ENCODE data around the gene SOSTDC1. TPM values are rescaled to one million over a fixed set of nuclear protein-coding genes. Genes with fewer than 3 reads are reported as not detected.

Gene SOSTDC1
- total RNA-seq, 1 donor from 2014 or later, result 8.4 TPM

DNA sequence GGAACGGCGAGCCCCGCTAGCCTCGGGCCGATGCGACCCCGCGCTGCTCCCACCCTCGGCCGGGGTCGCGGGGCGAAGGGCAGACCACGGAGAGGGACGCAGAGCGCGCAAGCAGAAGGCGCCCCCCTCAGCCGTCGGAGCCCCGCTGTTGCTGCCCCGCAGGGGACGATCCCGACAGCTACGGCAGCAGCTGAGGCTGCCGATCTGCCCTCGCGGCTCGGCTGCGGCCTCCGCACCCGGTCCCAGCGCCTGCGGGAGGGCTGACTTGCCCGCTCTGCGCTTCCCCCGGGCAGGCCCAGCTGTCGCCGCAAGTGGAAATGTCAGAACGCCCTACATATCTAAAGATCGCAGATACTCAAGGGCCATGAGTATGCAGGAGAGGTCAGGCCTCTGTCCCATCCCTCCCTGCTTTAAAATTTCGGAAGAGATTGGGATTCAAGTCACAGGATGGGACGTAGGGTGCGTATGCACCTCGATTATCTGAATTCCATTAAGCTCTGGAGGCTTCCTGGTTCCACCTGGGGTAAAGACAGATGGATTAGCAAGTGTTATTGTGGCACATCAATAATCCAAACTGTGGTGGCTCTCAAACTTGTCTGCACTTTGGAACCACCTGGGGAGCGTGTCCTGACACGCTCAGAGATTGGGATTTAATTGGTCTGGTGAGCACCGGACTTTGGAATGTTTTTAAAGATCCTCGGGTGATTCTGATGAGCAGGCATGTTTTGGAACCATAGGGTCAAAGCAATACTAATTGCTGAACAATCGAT lies 44.0 kb downstream of the SOSTDC1 start, which contains the start of gene CRPPA:
CRPPA (minus strand) TSS at position 206 of the 770 bp plus-strand sequence. CDS start 216 bp downstream, outside the sequence.
- H3K27ac ChIP-seq (ENCODE audit: low read depth, low read length), result peak within 1 kb of the TSS; percentile 91
- H3K36me3 ChIP-seq (ENCODE audit: control insufficient read depth in 3 of 3, insufficient read depth in 3 of 3, low read length in 3 of 3), result no peaks in the 10 kb centered on the region
- H3K9ac ChIP-seq (ENCODE audit: low read depth in 1 of 3, low read length in 3 of 3), result peak within 1 kb of the TSS; percentile 86 to 90 (median 86)
- peaks cover 5 to 19% (median 15%) of the 10 kb centered on the region in 3 donors for H3K4me1 ChIP-seq (ENCODE audit: control insufficient read depth in 3 of 3, insufficient read depth in 3 of 3, low read length in 3 of 3)
- H3K27me3 ChIP-seq (ENCODE audit: control insufficient read depth in 3 of 3, insufficient read depth in 3 of 3, low read length in 3 of 3), result no peaks in the 10 kb centered on the region
- peak within 1 kb of the TSS; percentile 84 to 88 (median 85) for H3K4me3 ChIP-seq (ENCODE audit: low read length in 3 of 3)
- H3K9me3 ChIP-seq (ENCODE audit: control insufficient read depth in 3 of 3, low read length in 3 of 3), result no peaks in the 10 kb centered on the region

DNA sequence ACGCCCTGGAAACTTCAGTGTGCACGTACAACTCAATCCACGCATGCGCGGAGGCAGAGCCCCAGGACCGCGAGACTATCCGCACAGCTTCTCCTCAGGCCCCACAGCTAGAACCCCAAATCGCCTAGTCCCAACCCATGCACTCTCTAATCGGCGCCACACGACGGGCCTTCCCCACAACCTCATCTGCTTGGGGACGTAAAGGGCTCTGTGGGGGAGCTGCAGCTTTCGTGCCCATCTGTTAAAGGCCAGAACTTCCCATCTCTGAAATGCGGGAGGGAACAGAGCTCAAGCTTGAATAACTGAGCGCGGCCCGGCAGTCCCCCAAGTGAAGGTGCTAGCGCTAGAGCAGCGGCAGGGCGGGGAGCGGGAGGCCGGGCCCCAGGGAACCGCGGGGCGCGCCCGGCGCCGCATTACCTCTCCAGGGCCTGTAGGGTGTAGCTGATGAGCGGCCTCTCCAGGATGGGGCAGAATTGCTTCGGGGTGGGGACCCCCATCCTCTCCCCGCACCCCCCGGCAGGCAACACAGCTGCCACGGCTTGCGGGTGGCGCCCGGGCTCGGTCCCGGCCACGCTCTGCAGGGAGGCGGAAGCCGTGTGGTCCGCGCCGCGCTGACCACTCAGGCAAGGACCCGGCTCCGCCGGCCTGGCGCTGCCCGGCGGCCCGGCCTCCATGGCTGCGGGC lies 44.7 kb downstream of the SOSTDC1 start:
- Histone ChIP-seq H3K4me1 (ENCODE audit: control insufficient read depth in 3 of 3, insufficient read depth in 3 of 3, low read length in 3 of 3) (peaks cover 5 to 19% (median 15%) of the 10 kb centered on the region in 3 donors), H3K9me3 (ENCODE audit: control insufficient read depth in 3 of 3, low read length in 3 of 3) (no peaks in the 10 kb centered on the region), H3K4me3 (ENCODE audit: low read length in 3 of 3) (peak overlapping the region; percentile 84 to 88 (median 85)), H3K27ac (ENCODE audit: low read depth, low read length) (peak overlapping the region; percentile 91), H3K27me3 (ENCODE audit: control insufficient read depth in 3 of 3, insufficient read depth in 3 of 3, low read length in 3 of 3) (no peaks in the 10 kb centered on the region), H3K9ac (ENCODE audit: low read depth in 1 of 3, low read length in 3 of 3) (peak overlapping the region; percentile 86 to 90 (median 86)), H3K36me3 (ENCODE audit: control insufficient read depth in 3 of 3, insufficient read depth in 3 of 3, low read length in 3 of 3) (no peaks in the 10 kb centered on the region)

DNA sequence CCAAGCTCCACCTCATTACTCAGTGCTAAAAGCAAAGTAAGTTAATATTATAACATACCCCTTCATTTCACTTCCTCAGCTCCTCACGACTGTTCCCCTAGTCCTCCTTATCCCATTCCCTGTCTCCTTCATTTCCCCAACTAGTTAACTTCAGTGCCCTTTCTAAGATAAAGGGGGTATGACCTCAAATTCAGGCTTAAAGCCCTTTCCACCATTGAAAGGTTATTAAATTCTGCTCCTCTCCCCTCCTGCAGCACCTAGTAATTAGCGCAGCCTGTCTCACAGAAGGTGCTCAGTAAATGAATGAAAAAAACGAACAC lies 45.2 kb downstream of the SOSTDC1 start:
- H3K9ac ChIP-seq (ENCODE audit: low read depth in 1 of 3, low read length in 3 of 3), result peak overlapping the region; percentile 86 to 90 (median 86)

DNA sequence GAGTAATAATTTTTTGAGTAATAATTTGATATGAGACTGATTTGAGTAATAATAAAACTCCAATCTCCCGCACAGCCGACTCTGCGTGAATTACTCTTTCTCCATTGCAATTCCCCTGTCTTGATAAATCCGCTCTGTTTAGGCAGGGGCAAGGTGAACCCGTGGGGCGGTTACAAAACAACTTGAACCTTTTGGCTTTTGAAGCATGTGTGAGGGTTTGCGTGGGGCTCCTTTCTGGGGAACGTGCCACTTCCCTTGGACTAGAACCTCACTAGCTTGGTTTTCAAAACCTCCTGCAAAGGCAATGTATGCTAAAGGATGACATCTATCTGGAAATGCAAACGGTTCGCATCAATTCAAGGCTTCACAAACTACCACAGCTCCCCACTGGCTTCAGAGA lies 45.7 kb downstream of the SOSTDC1 start:
- Histone ChIP-seq H3K4me3 (ENCODE audit: low read length in 3 of 3) (peak overlapping the region; percentile 84 to 88 (median 85)), H3K4me1 (ENCODE audit: control insufficient read depth in 3 of 3, insufficient read depth in 3 of 3, low read length in 3 of 3) (peaks cover 5 to 19% (median 15%) of the 10 kb centered on the region in 3 donors), H3K27ac (ENCODE audit: low read depth, low read length) (peak overlapping the region; percentile 91), H3K36me3 (ENCODE audit: control insufficient read depth in 3 of 3, insufficient read depth in 3 of 3, low read length in 3 of 3) (no peaks in the 10 kb centered on the region), H3K9ac (ENCODE audit: low read depth in 1 of 3, low read length in 3 of 3) (peak overlapping the region; percentile 86 to 90 (median 86)), H3K27me3 (ENCODE audit: control insufficient read depth in 3 of 3, insufficient read depth in 3 of 3, low read length in 3 of 3) (no peaks in the 10 kb centered on the region), H3K9me3 (ENCODE audit: control insufficient read depth in 3 of 3, low read length in 3 of 3) (no peaks in the 10 kb centered on the region)

More for the DNA sequence above, 45.2 kb downstream of the SOSTDC1 start:
- H3K4me1 ChIP-seq (ENCODE audit: control insufficient read depth in 3 of 3, insufficient read depth in 3 of 3, low read length in 3 of 3), result peaks cover 5 to 19% (median 15%) of the 10 kb centered on the region in 3 donors
- H3K27me3 ChIP-seq (ENCODE audit: control insufficient read depth in 3 of 3, insufficient read depth in 3 of 3, low read length in 3 of 3), result no peaks in the 10 kb centered on the region
- no peaks in the 10 kb centered on the region for H3K9me3 ChIP-seq (ENCODE audit: control insufficient read depth in 3 of 3, low read length in 3 of 3)
- peak overlapping the region; percentile 91 for H3K27ac ChIP-seq (ENCODE audit: low read depth, low read length)
- H3K4me3 ChIP-seq (ENCODE audit: low read length in 3 of 3), result peak overlapping the region; percentile 84 to 88 (median 85)
- H3K36me3 ChIP-seq (ENCODE audit: control insufficient read depth in 3 of 3, insufficient read depth in 3 of 3, low read length in 3 of 3), result no peaks in the 10 kb centered on the region

DNA sequence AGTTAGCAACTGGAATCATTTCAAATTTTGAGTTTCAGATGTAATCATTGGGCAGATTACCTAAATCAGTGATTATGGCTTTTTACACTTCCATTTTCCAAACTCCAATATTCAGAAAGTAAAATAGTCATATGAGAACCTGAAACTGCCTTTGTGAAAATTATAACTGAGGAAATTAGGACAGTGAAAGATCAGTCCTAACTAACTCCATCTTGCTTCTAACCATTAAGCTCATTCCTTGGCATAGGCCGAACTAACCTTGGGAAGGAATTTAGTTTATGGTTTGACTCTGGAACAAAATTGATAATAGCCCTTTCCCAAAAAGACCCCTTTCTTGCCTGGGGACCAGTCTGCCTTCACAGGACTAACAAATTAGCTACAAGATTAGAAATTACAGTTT lies 46.4 kb downstream of the SOSTDC1 start:
- no peaks in the 10 kb centered on the region for H3K36me3 ChIP-seq (ENCODE audit: control insufficient read depth in 3 of 3, insufficient read depth in 3 of 3, low read length in 3 of 3)
- H3K4me1 ChIP-seq (ENCODE audit: control insufficient read depth in 3 of 3, insufficient read depth in 3 of 3, low read length in 3 of 3), result peaks cover 5 to 19% (median 15%) of the 10 kb centered on the region in 3 donors
- no peak overlapping the region for H3K27ac ChIP-seq (ENCODE audit: low read depth, low read length)
- H3K9me3 ChIP-seq (ENCODE audit: control insufficient read depth in 3 of 3, low read length in 3 of 3), result no peaks in the 10 kb centered on the region
- H3K27me3 ChIP-seq (ENCODE audit: control insufficient read depth in 3 of 3, insufficient read depth in 3 of 3, low read length in 3 of 3), result no peaks in the 10 kb centered on the region
- no peak overlapping the region for H3K4me3 ChIP-seq (ENCODE audit: low read length in 3 of 3)
- H3K9ac ChIP-seq (ENCODE audit: low read depth in 1 of 3, low read length in 3 of 3), result no peak overlapping the region

DNA sequence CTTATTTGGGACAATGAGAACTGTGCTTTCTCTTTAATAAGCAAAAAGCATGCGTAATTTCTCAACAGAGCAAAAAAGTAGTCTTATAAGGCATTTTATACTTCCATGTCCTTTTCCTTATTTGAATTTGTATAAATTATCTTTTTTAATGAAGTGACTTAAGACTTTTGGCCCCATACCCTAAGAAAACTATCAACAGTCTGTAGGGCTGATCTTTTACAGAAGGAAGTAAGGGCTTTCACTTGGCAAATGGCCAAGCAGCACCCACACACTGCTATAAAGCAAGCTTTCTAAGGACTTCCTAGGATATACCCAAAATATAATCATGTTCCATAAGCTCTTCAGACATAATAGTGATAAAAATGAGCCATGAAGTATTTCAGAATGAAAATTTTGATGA lies 47.6 kb downstream of the SOSTDC1 start:
- H3K4me3 ChIP-seq (ENCODE audit: low read length in 3 of 3), result no peak overlapping the region
- H3K4me1 ChIP-seq (ENCODE audit: control insufficient read depth in 3 of 3, insufficient read depth in 3 of 3, low read length in 3 of 3), result peaks cover 5 to 21% (median 15%) of the 10 kb centered on the region in 3 donors
- no peaks in the 10 kb centered on the region for H3K36me3 ChIP-seq (ENCODE audit: control insufficient read depth in 3 of 3, insufficient read depth in 3 of 3, low read length in 3 of 3)
- H3K9ac ChIP-seq (ENCODE audit: low read depth in 1 of 3, low read length in 3 of 3), result no peak overlapping the region
- H3K27ac ChIP-seq (ENCODE audit: low read depth, low read length), result no peak overlapping the region
- no peaks in the 10 kb centered on the region for H3K9me3 ChIP-seq (ENCODE audit: control insufficient read depth in 3 of 3, low read length in 3 of 3)
- H3K27me3 ChIP-seq (ENCODE audit: control insufficient read depth in 3 of 3, insufficient read depth in 3 of 3, low read length in 3 of 3), result no peaks in the 10 kb centered on the region

DNA sequence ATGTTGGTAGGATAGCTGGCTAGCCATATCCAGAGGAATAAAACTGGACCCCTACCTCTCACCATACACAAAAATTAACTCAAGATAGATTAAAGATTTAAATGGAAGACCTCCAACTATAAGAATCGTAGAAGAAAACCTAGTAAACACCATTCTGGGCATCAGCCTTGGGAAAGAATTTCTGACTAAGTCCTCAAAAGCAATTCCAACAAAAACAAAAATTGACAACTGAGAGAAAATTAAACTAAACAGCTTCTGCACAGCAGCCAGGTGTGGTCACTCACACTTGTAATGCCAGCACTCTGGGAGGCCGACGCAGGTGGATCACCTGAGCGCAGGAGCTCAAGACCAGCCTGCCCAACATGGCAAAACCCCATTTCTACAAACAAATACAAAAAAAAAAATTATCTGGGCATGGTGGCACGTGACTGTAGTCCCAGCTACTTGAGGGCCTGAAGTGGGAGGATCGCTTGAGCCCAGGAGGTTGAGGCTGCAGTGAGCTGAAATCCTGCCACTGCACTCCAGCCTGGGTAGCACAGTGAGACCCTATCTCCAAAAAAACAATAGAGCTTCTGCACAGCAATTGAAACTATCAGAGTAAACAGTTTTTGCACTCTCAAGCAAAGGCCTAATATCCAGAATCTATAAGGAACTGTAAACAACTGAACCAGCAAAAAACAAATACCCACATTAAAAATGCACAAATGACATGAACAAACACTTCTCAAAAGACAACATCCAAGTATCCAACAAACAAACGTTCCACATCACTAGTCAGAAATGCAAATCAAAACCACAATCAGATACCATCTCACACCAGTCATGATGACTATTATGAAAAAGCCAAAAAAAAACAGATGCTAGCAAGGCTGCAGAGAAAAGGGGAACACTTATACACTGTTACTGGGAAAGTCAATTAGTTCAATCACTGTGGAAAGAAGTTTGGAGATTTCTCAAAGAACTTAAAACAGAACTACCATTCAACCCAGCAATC lies 49.0 kb downstream of the SOSTDC1 start:
- no peak overlapping the region for H3K9ac ChIP-seq (ENCODE audit: low read depth in 1 of 3, low read length in 3 of 3)
- H3K9me3 ChIP-seq (ENCODE audit: control insufficient read depth in 3 of 3, low read length in 3 of 3), result no peaks in the 10 kb centered on the region
- no peaks in the 10 kb centered on the region for H3K27me3 ChIP-seq (ENCODE audit: control insufficient read depth in 3 of 3, insufficient read depth in 3 of 3, low read length in 3 of 3)
- no peak overlapping the region for H3K4me3 ChIP-seq (ENCODE audit: low read length in 3 of 3)
- no peak overlapping the region for H3K27ac ChIP-seq (ENCODE audit: low read depth, low read length)
- H3K4me1 ChIP-seq (ENCODE audit: control insufficient read depth in 3 of 3, insufficient read depth in 3 of 3, low read length in 3 of 3), result peaks cover 5 to 15% (median 8%) of the 10 kb centered on the region in 3 donors
- no peaks in the 10 kb centered on the region for H3K36me3 ChIP-seq (ENCODE audit: control insufficient read depth in 3 of 3, insufficient read depth in 3 of 3, low read length in 3 of 3)

DNA sequence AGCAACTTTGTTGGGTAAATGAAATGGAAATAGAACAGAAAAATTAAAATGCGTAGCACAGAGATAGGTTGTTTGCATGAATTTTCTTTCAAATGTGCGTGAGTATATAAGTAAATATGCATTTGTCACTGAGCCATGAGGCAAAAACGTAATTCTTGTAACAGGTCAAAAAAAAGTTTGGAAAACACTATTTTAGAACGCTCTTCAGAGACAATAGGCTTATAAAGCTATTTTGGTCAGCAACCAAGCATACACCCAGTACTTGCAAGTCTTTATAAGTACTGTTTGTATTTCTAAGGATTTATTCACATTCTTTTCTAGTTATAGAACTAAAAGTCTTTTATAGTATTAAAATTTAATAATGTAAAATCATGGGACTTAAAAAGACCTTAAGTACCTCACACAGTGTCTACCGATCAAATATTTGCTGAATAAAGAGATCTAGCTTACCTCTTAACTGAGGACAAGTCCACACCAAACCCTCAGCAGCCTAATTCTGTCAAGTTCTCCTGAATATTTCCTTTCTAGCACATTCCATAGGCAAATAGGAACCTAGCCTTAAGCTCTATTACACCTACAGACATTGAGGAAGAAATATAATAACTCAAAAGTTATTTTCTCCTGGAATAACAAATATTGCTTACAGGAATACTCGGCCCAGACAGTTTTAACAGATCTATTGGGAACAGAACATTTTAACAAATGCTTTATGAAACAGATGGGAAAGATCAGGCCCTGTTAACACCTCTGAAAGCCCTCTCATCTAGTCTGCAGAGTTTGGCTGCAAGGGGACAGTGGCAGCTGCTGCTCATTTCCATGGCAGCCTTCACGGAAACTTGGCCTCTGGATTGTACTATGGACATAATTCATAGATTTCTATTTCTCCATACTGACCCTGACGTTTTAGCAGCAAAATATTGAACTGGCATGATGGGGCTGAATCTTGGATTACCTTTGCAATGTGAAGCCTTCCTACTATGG lies 53.0 kb downstream of the SOSTDC1 start:
- Histone ChIP-seq H3K27ac (ENCODE audit: low read depth, low read length) (no peak overlapping the region), H3K36me3 (ENCODE audit: control insufficient read depth in 3 of 3, insufficient read depth in 3 of 3, low read length in 3 of 3) (no peaks in the 10 kb centered on the region), H3K4me3 (ENCODE audit: low read length in 3 of 3) (no peak overlapping the region), H3K9me3 (ENCODE audit: control insufficient read depth in 3 of 3, low read length in 3 of 3) (no peaks in the 10 kb centered on the region), H3K9ac (ENCODE audit: low read depth in 1 of 3, low read length in 3 of 3) (no peak overlapping the region), H3K4me1 (ENCODE audit: control insufficient read depth in 3 of 3, insufficient read depth in 3 of 3, low read length in 3 of 3) (peaks cover 0 to 3% (median 0%) of the 10 kb centered on the region in 3 donors), H3K27me3 (ENCODE audit: control insufficient read depth in 3 of 3, insufficient read depth in 3 of 3, low read length in 3 of 3) (no peaks in the 10 kb centered on the region)

Measured in skeletal muscle tissue (tissue), 4 donors.